Cerebellar nuclear complex (tissue), 1 donor: ENCODE measurements around the gene DIPK1A.
A peak's percentile ranks its signal among the peaks of the same experiment; 100 is the strongest.

ENCODE experiments used
- DNase-seq, 2 experiments: peaks; one replicate each; lab custom pipeline; 2025; lab: John Stamatoyannopoulos, UW

The DIPK1A gene

DNA sequence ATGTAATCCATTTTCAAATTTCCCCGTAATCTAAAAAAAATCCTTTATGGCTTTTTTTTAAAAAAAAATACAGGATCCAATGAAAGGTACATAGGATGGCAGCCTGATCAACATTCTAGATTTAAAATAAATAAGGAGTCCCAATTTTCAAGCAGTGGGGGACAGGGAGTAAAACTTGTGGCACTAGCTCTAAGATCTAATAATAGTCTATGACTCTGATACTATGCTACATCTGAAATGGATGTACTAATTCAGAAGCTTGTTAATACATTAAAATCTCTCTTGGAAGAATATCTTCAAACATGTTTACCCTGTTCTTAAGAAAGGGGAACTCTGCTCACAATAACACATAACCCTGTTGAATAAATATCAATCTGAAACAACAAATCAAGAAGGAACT is 8.5 kb downstream of the DIPK1A start:
- DNase-seq = no peak

DNA sequence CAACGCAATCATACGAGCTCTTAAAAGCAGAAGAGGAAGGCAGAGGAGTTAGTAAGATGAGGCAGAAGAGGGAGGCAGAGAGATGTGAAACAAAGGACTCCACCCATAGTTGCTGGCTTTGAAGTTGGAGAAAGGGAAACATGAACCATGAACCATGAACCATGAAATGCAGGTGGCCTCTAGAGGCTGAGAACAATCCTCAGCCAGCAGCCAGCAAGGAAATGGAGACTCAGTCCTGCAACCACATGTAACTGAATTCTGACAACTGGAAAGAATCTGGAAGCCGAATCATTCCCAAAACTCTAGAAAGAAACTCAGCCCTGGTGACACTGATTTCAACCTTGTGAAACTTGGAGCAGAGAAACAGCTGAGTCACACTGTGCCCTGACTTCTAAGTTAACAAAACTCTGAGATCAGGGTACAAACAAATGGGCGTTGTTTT is 10.1 kb downstream of the DIPK1A start:
- DNase-seq = no peak

DNA sequence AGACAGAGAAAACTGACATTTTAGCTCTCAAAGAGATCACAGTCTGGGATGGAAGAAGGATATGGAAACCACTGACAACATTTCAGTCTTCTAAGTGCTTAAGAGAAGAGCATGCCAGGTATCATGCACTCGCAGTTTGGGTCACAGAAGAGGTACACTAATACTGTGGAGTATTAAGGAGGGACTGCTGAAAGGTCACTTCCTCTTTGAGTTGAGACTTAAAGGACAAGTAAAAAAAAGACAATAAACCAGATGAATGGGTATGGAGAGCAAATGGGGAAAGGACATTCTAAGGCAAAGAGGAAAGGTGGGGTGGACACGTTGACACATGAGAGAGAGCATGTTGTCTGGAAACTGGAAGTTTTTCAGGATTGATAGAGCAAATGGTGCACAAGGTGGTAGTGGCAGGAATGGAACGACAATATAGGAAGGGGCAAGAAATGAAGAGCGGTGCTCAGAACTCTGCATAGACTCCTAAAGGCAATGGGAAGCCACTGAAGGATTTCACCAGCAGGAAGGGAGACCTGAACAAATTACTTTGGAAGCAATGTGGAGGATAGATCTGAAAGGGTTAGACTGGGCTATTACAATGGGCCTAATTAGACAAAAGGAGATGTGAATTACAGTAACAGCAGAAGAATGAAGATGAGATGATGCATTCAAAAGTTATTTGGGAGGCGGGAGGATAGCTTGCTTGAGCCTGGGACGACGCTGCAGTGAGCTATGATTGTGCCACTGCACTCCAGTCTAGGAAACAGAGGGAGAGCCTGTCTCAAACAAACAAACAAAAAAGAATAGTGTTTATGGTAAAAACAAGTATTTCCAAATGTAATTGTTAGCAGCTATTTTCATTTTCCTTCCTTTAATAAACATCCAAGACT is 11.1 kb downstream of the DIPK1A start:
- no peak for DNase-seq

DNA sequence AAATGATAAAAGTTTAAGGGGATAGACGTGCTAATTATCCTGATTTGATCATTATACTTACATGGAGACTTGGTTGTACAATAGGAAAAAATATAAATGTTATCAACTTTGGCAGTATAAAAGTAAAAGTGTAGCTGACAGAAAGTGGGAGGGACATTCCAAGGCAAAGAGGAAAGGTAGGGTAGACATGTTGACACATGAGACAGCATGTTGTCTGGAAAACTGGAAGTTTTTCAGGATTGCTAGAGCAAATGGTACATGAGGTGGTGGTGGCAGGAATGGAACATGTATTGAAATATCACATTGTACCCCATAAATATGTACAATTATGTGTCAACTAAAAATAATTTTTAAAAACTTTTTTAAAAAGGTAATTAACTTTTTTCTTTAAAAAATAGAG is 13.2 kb downstream of the DIPK1A start:
- no peak for DNase-seq

DNA sequence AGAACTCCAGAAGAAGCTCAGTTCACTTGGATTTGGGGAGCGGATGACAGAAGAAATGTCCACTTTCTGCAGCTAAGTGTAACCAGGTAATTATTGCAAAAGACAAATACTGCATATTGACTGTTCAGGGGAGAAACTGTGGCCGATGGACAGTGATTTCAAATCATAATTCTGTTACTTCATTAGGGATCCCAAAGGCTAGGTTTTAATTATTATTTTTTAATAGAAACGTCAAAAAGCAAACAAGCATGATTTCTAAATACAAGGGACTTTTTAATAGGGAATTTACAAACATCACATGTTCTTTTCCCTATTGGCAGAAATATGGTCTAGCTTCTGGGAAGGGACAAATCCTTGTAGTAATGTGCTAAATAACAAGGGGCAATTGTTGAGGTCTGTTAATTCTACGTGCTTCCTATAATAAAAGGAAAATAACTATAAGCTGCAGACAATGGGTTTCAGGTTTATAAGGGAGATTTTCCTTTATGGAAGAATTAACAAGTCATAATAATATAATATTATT is 15.5 kb downstream of the DIPK1A start:
- no peak for DNase-seq

DNA sequence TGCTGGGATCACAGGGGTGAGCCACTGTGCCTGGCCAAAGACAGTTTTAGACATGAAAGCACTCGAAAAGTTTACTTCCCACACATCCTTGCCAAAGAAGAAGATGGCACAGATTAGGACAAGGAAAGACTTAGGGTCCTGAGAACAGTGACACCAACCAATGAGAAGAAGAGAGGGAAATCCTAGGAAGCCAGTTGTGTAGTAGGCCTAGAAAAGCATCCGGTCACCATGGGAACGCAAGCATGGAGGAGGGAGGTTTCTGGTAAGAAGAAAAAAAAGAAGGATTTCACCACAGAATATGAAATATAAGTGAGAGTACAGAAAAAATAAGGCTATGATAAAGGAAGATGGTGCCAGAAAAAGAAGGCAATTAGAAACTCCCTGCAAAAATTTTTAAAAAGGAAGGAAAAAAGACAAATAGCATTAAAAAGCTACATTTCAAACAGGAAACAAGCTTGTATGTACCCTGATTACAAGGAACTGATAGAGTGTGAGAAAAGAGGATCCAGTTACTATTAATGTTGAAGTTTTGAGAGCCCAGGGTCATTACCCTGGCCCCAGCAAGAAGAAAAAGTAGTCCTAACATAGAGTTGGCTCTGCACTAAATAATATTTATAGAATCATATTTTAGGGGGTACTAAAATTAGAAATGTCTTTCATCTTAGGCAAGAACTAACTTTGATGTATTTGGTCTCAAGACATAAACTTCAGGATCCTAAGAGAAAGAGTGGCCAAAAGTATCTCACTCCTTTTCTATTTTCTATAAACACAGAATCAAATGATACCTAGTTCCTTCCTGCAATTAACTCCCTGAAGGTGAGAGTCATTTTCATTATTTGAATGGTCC is 16.1 kb downstream of the DIPK1A start:
- no peak for DNase-seq

DNA sequence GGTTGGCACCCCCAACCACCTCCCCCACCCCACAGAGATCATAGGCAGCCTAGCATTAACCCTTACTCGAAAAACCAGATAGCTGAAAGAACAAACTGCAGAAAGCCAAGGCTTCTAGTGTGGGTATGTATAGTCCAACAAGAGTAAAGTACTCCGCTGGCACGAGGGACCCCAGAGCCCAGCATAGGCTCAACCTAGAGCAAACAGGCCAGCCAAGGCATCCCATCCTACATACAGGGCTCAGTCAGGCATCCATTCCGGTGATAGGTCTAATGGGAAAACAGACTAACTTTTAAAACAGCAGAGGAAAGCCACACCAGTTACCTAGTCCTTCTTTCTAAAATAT is 17.8 kb downstream of the DIPK1A start:
- DNase-seq = peak; percentile 18 to 75

DNA sequence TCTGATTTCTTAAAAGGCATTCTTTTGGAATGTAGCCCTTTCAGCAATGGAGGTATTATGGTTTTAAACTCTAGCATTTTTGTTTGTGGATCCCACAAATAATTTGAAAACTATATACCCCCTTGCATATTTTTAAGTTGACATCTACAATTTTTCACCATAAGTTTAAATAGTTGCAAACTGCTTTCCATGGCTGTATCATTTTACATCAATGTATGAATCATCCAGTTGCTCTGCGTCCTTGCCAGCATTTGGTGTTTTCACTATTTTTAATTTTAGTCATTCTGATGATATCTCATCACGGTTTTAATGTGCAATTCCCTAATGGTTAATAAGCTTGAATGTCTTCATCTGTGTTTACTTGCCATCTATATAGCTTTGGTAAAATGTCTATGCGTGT is 20.7 kb downstream of the DIPK1A start:
- no peak for DNase-seq

DNA sequence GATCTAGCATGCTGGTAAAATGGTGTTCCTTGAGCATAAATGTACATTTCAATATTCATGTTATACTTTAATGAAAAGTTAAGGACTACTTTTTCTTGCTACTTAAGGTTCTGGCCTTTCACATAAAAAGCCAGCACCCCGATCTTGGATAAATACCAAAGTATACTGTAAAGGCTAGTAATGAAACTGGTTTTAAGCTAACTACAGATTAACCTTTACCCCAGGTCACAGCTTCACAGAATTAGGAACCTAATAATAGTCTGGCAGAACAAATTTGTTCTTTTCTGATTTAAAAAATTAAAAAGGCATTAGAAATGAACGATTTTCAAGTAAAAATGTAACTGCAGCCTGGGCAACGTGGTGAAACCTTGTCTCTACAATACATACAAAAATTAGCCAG is 23.5 kb downstream of the DIPK1A start:
- no peak for DNase-seq

DNA sequence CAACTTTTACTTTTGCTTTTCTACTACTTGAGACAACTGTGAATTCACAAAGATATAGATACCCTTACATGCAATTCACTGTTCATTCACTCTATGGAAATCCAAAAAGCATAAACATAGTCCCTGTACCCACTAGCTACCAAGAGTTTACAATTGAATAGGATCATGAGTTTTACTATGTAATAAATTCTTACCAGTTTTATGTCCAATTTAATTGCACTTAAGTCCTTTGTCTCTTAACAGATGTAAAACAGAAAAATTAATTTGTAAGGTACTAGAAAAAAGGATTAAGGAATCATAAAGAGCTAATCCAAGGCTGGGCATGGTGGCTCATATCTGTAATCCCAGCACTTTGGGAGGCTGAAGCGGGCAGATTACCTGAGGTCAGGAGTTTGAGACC is 24.4 kb downstream of the DIPK1A start:
- no peak for DNase-seq

DNA sequence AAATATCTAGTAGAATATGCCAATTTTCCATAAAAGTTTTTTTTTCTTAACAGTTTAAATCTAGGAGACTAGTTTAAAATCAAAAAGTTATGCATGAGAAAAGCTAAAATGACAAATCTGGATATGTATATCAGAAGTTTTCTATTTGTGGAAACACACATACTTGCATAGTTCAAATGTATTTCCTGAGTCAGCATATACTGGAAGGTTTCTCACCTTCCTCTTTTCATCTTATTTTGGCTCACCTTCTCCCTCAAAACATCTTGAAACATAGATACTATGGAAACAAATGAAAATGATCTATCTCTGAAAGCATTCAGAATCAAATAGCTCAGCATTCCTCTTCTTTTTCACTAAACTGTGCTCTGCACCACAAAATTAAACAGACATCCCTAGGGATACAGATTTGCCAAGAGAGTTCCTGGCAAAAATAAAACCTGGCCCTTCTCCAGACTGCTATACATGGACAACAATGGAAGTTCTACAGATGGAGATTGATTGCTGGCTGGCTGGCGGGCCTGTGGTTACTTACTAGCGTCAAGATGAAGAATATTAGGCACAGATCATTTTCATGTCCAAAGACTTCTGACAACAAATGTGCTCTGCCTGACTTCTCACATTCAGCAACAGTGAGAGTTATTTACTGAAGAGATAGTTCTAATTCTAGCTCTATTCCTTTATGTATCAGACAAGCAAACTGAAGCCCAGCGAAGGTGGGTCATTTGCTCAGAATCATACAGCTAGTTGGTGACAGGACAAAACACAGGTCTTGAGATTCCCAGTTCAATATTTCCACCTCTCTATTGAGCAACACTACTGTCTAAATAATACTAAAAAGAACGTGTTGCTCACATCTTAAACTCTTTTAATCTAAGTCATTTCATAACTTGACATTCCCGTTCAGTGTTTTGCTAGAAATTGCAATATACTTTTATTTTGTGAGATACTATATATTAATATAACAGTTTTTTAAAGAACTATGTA is 26.6 kb downstream of the DIPK1A start:
- peak in 1 of 2 experiments; percentile 46 for DNase-seq

DNA sequence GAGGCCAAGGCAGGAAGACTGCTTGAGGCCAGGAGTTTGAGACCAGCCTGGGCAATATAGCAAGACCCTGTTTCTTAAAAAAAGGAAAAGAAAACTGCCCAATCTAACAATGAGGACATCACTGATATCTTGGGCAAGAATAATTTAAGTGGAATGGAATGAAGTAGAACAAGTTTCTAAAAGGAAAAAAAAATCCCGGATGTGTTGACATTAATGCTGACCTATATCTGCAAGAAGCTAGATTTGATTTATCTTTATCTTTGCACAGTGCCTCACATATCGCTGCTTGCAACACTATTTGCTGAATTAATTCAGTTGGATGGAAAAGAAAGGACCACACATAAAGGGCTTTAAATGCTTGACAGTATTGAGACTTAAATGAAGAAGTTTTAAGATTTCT is 27.8 kb downstream of the DIPK1A start:
- no peak for DNase-seq

DNA sequence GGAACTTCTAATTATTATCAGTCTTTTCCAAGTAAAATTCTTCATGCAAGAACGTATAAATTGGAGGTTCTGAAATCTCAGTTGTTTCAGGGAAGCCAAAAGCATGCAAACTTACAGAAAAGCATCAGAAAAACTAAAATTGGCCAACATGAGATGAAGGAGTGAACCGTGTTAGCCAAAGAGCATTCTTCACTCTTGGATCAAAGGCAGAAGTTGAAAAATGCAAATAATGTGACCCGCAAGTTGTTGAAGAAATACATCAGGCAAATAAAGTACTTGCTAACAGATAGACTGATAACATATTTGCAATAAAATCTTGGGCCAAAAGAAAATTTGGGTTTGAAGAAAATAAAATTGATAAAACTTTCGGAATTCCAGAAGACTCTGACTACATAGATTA is 29.6 kb downstream of the DIPK1A start:
- DNase-seq = no peak

DNA sequence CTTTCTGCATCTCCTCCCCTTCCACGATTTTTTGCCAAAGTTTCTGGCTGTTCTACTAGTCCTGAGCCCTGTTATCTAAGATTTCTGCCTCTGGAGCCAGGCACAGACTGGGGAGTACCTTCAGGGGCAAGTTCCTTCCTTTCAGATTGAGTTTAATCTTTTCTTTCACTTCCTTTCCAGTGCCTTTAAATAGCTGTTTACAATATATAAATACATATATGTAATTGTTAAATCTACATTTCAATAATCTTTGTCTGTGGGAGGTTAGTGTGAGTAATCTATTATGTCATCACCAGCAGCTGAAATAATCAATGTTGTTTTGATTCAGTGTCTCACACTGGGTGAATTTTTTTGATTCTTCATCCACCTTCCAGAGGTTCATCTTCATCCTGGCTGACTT is 31.8 kb downstream of the DIPK1A start:
- DNase-seq = no peak

DNA sequence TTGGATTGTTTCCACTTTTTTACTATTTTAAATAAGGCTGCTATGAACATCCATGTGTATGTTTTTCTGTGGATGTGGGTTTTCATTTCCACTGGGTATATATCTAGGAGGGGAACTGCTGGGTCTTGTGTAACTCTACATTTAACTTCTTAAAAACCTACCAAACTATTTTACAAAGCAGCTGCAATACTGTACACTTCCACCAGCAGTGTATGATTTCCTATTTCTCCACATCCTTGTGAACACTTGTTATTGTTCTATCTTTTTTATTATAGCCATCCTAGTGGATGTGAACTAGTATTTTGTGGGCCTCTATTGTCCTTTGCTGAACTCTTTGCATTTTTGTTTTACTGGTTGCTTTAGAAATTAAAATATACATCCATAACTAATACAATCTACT is 33.4 kb downstream of the DIPK1A start:
- no peak for DNase-seq

DNA sequence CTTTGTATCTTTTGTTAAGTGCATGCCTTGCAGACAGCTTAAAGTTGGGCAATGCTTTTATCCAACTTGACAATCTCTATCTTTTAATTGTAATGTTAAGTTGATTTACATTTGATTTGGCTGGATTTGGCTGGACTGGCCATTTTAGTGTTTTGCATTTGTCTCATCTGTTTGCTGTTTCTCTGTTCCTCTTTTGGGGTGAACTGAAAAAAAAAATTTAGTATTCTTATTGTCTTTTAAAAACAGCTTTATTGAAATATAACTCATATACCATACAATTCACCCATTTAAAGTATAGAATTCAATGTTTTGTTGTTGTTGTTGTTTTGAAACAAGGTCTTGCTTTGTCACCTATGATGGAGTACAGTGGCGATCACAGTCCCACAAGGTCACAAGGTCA is 34.4 kb downstream of the DIPK1A start:
- no peak for DNase-seq

DNA sequence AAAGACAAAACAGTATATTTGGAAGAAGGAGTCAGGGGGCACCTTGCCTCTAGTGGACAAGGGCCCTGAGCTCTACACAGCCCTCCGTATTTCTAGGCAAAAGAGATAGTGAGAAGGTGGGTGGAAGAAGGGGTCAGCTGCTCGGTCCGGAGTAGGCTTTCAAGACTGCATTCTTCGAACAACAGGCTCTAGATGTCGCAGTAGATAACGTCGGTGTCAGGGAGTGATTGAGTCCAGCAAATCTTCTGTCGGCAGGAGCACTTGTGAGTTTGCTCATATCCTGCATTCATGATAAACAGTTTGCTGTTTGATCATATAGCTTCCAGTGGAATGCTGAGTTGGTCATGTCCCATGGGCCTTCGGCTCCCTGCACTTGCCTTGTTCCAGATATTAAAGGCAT is 36.8 kb downstream of the DIPK1A start:
- no peak for DNase-seq

DNA sequence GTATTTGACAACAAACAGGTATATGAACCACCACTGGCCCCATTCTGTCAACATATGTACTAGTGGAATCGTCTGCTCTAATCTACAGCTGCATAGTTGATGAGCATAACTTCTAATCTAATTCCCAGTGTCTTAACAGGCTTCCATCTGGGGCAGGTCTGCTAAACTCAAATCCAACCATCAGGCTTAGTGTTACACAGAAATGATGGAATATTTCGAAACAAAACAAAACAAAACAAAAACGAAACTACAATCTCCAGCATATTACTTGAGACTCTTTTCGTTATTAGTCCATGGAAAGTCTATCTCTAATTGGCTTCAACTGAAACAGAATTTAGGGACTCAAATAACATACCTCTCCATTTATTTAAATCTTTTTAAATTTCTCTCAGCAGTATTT is 37.6 kb downstream of the DIPK1A start:
- no peak for DNase-seq

DNA sequence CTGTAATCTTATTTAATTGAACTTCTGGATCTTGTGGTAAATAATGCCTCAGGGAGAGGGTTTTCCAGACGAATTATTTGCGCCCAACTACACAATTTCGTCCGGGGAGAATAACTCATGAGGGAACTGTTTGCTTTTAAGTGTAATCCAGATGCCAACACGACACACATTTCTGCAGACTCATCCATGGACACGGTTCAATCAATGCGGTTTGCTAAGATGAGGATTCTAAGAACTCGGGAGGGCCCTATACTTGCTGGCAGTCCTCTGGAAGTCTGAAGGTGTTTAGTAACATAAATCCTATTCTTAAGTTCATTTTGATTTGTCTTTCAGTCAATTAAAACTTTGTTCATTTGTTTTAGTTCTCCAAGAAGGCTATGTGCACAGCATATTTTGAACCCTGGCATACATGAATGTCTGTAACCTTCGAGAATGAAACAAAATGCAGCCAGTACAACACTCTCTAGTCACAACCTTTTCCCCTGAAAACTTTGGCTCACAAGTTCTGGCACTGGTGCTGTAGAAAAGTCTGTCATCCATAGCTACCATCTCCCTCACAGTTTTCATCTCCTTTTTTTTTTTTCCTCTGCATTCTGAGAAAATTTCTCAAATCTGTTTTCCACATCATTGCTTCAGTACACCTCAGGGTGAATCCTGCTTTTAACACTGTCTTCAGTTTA is 38.8 kb downstream of the DIPK1A start:
- DNase-seq = no peak

DNA sequence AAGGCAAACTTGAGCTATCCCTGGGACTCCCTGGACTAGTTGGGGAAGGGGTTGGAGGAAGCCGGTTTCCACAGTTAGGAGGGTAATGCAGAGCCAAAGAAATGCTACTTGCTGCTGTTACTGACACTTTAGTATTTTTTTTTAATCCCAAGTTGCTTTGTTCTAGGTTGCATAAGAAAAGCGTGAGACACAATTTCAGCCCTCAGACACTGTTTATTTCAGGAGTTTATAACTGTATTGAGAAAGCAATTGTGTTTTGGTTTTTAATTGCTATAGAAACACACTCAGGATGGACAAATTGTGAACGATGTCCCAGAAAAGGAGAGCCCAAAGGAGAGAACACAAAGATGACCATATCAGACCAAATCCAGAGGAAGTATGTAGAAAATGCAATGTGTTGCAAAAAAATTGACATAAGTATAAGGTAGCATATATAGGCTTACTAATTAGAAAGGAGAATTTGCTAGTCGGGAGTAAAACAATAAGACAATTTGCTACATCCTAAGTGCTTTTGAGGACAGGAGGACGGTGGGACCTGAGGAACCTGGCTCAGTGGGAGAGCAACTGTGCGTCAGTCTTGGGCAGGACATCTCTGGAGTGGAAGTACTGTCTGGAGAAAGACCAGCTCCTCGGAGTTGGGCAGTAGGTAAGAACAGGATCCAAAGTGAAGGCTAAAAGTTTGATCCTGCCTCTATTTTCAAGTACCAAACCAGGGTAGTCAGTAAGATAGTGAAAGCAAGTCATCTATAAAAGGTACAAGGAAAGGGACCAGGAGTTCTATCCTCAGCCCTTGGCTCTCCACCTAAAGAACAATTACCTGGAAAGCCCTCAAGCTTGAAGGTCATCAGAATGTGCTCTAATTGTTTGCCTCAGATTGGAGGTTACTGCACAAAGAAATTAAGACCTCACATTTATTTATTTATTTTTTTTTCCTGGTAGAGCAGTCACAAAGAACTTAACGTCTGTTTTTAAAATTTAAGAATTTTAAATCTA is 39.9 kb downstream of the DIPK1A start:
- DNase-seq = no peak
